Vagina (tissue), 2 donors: ENCODE measurements around the gene AGBL1.

ENCODE experiments used
- POLR2A ChIP-seq, 2 donors: fragments of 450-650 bp; IDR thresholded peaks; one replicate each; pipeline ENCODE4 v1.6.1; 2017; ENCODE audit warnings: antibody characterized with exemption in 2 of 2, mild to moderate bottlenecking in 2 of 2, moderate library complexity in 2 of 2
- POLR2AphosphoS5 ChIP-seq, 2 donors: sonication (generic); formaldehyde crosslinking; IDR thresholded peaks; one replicate each; pipeline ENCODE4 v1.9.0; 2017; ENCODE audit warnings: antibody characterized with exemption in 2 of 2, mild to moderate bottlenecking in 2 of 2, low read depth in 1 of 2; ENCODE audit not compliant: insufficient read depth in 1 of 2
- TF ChIP-seq, protein P1 (sequence below), 3 experiments: fragments of 450-650 bp in 2 of 3; fragments of 200-600 bp in 1 of 3; sonication (generic) in 1 of 3; IDR thresholded peaks; one replicate each; pipeline ENCODE4 v1.5.1; 2017 to 2019; ENCODE audit warnings: antibody characterized with exemption in 3 of 3, mild to moderate bottlenecking in 2 of 3, moderate library complexity in 2 of 3

DNA sequence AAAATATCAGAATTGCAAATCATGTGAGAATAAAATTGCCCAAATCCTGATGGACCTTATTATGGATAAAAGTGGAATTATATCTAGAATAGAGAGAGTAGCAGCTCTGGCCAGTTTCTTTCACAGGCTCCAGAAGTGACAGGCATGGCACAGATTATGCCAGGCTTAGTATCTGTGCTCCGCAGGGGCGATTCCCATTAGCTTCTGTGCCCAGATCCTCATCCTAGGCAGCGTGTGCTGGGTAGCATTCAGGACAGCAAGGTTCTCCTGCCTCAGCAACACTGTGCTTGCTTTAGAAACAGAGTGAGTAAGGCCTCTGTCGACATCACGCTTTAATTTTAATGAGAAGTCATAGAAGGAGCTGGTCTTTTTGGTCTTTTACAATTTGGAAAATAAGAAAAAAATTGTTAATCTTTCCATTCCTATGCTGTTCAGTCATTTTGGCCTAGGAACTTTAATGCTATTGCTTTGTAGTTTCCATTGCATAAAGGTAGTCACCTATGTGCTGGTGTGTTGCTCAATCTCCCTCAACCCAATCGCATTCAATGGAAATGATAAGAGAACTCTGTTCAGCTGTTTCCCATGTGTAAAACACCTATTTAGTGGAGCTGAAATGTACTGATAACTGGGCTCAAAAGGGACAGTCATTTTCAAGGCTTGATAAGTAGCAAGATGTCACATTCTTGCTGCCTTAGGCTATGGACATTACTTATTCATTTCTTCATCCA is 770.1 kb downstream of the AGBL1 start:
- TF ChIP-seq, protein P1, sequence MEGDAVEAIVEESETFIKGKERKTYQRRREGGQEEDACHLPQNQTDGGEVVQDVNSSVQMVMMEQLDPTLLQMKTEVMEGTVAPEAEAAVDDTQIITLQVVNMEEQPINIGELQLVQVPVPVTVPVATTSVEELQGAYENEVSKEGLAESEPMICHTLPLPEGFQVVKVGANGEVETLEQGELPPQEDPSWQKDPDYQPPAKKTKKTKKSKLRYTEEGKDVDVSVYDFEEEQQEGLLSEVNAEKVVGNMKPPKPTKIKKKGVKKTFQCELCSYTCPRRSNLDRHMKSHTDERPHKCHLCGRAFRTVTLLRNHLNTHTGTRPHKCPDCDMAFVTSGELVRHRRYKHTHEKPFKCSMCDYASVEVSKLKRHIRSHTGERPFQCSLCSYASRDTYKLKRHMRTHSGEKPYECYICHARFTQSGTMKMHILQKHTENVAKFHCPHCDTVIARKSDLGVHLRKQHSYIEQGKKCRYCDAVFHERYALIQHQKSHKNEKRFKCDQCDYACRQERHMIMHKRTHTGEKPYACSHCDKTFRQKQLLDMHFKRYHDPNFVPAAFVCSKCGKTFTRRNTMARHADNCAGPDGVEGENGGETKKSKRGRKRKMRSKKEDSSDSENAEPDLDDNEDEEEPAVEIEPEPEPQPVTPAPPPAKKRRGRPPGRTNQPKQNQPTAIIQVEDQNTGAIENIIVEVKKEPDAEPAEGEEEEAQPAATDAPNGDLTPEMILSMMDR (IDR thresholded peaks at IDR 0.05), result no peak
- no peak for TF ChIP-seq POLR2AphosphoS5 (IDR thresholded peaks at IDR 0.05; ENCODE audit: insufficient read depth in 1 of 2, low read depth in 1 of 2)
- TF ChIP-seq POLR2A (IDR thresholded peaks at IDR 0.05), result no peak
